SK-N-SH treated with all-trans-retinoic acid at 6 μM for 48 hours (cell line): Measurements from ENCODE around the gene PITPNC1.

Source experiments
- CSRNP3 ChIP-seq: fragments of 250-450 bp; sonication (Bioruptor Pico); IDR thresholded peaks from 2 replicates; pipeline ENCODE4 v1.5.1; 2021; ENCODE audit warnings: mild to moderate bottlenecking, moderate library complexity
- ISL1 ChIP-seq: fragments of 250-450 bp; sonication (Bioruptor Pico); IDR thresholded peaks from 2 replicates; pipeline ENCODE4 v2.1.2; 2022; ENCODE audit warnings: mild to moderate bottlenecking, moderate library complexity
- OSR1 ChIP-seq: fragments of 250-450 bp; sonication (Bioruptor Pico); IDR thresholded peaks from 2 replicates; pipeline ENCODE4 v1.8.0; 2022; ENCODE audit warnings: moderate library complexity, mild to moderate bottlenecking, inconsistent platforms
- RARB ChIP-seq: fragments of 250-450 bp; sonication (Bioruptor Pico); IDR thresholded peaks from 2 replicates; pipeline ENCODE4 v1.8.0; 2021; ENCODE audit warnings: mild to moderate bottlenecking, moderate library complexity
- TCF4 ChIP-seq: fragments of 250-450 bp; sonication (Bioruptor Pico); IDR thresholded peaks from 2 replicates; pipeline ENCODE4 v1.8.0; 2021; ENCODE audit warnings: mild to moderate bottlenecking, moderate library complexity, borderline replicate concordance
- ZFP3 ChIP-seq: fragments of 250-450 bp; sonication (Bioruptor Pico); IDR thresholded peaks from 2 replicates; pipeline ENCODE4 v1.5.0; 2020; ENCODE audit warnings: mild to moderate bottlenecking, moderate library complexity
- ZFP30 ChIP-seq: fragments of 450-650 bp; formaldehyde crosslinking; IDR thresholded peaks from 2 replicates; pipeline ENCODE4 v1.5.0; 2022; ENCODE audit warnings: mild to moderate bottlenecking, moderate library complexity
- ZNF565 ChIP-seq: fragments of 450-650 bp; formaldehyde crosslinking; conservative IDR thresholded peaks from 2 replicates; pipeline ENCODE4 v1.5.0; 2020; ENCODE audit warnings: low read depth, mild to moderate bottlenecking, moderate library complexity
- ZNF70 ChIP-seq: fragments of 450-650 bp; formaldehyde crosslinking; IDR thresholded peaks from 2 replicates; pipeline ENCODE4 v1.5.0; 2020; ENCODE audit warnings: mild to moderate bottlenecking, moderate library complexity

GRCh38 chr17:67401598-67402504, 24.8 kb downstream of the PITPNC1 start:
- no peak for TF ChIP-seq ZNF70 (CRISPR knock-in tag)
- TF ChIP-seq ZFP30 (CRISPR knock-in tag), result no peak
- TF ChIP-seq TCF4 (CRISPR knock-in tag), result no peak
- no peak for TF ChIP-seq ZFP3 (CRISPR knock-in tag)
- TF ChIP-seq RARB, result no peak
- TF ChIP-seq ZNF565 (CRISPR knock-in tag), result no peak
- no peak for TF ChIP-seq OSR1 (CRISPR knock-in tag)
- no peak for TF ChIP-seq ISL1 (CRISPR knock-in tag)
- TF ChIP-seq CSRNP3 (CRISPR knock-in tag), result no peak
